EH (cell line): ENCODE data around the gene HSD3B1.
"Not testable (repeated sequence)": the region's sequence is repeated elsewhere in the genome, so short reads cannot be mapped to it uniquely, and the experiment has no call there.

Source experiments
- DNase-seq: peaks from one replicate; pipeline ENCODE4 v3.0.0-alpha.2; 2015; ENCODE audit warnings: low read depth

HSD3B1 gene

DNA sequence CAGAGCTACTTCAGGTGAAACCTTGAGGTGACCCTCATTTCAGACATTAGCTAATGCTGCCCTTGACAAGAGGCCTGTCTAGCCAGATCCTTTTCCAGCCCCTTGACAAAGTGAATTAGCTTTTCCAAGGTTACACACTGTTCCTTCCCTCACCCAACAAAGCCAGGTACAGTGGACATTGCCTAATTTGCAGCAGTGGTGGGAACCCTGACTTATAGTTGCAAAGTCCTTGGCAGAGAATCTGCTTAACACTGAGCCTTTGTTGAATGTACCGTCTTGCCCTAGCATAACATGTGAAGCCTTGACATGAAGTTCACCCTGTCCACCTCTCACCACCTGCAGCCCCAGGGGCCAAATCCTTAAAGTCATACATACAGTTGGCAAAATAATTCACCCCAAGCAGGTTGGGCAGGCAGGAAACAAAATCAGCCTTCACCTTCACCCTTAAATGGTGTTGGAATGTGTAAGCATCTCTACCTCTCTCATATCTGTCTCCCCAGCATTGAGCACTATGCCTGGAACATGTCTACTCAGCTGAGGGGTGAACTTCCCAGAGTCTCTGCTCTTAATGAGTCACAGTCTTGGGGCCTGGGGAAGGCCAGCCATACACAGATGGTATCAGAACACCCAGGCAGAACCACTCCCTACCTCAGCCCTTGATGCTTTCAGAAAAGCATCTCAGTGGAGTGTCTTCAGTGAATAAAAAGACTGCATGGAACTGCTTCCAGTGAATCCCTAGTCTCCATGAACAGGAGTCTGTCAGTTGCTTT is 46.5 kb downstream of the HSD3B1 start:
- peak; percentile 35 for DNase-seq

DNA sequence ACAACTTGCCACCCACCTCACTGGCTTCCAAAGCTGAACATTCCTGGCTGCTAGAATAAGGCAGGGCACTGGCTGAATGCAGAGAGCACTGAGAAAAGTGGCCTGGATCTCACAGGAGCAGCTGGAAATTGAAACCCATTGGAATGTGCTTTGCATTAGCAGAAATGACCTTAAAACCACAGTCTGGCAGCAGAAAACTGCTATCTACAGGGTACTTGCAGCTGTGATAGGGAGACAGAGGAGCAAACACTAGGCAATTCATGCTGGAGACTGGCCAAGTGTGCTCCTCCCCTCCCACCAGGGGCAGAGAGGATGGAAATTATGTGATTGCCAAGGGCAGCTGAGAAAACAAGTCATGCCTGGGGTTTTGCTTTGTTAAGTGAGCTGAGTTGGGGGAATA is 47.2 kb downstream of the HSD3B1 start:
- DNase-seq: peak; percentile 79

- no peak for DNase-seq
Observed at GRCh38 chr1:119556423-119556822, 49.4 kb downstream of the HSD3B1 start.

- not testable (repeated sequence) for DNase-seq
Observed at GRCh38 chr1:119560402-119560801, 53.4 kb downstream of the HSD3B1 start.

- no peak for DNase-seq
Observed at GRCh38 chr1:119564548-119564947, 57.5 kb downstream of the HSD3B1 start.
